CD14-positive monocyte (primary cell): ENCODE data around the gene MAN1C1. TPM values are rescaled to one million over a fixed set of nuclear protein-coding genes. Genes with fewer than 3 reads are reported as not detected.

Experiments
- DNase-seq, 3 donors: peaks; one replicate each; pipeline ENCODE4 v3.0.0-alpha.2; 2011 to 2022
- H2AFZ ChIP-seq: 2 replicates; pipeline ENCODE4 v1.6.0; 2012; ENCODE audit warnings: mild to moderate bottlenecking, low read depth, low read length, inconsistent platforms; ENCODE audit not compliant: insufficient read depth, poor library complexity, severe bottlenecking
- H3K27ac ChIP-seq, 2 donors: 1 replicate in 1 of 2; 2 replicates in 1 of 2; pipeline ENCODE4 v1.5.1; 2012 to 2013; ENCODE audit warnings: low read length in 2 of 2, control low read depth in 1 of 2, inconsistent platforms in 1 of 2, low read depth in 1 of 2, mild to moderate bottlenecking in 1 of 2
- H3K27me3 ChIP-seq, 2 donors: one replicate each; pipeline versions ENCODE4 v1.6.0 to v1.6.1; 2011 to 2013; ENCODE audit warnings: low read length in 2 of 2; ENCODE audit not compliant: control insufficient read depth in 2 of 2, insufficient read depth in 2 of 2
- H3K36me3 ChIP-seq, 2 donors: replicated peaks in 1 of 2; 1 replicate in 1 of 2; 2 replicates in 1 of 2; pipeline versions ENCODE4 v1.5.1 to v1.6.1; 2012 to 2013; ENCODE audit warnings: low read length in 2 of 2, control low read depth in 1 of 2, inconsistent platforms in 1 of 2, mild to moderate bottlenecking in 1 of 2; ENCODE audit not compliant: insufficient read depth in 2 of 2, control insufficient read depth in 1 of 2
- H3K4me1 ChIP-seq, 2 donors: 1 replicate in 1 of 2; 2 replicates in 1 of 2; pipeline versions ENCODE4 v1.5.1 to v1.6.1; 2012 to 2013; ENCODE audit warnings: low read length in 2 of 2, control low read depth in 1 of 2, inconsistent platforms in 1 of 2, mild to moderate bottlenecking in 1 of 2, moderate library complexity in 1 of 2; ENCODE audit not compliant: insufficient read depth in 2 of 2, control insufficient read depth in 1 of 2
- H3K4me2 ChIP-seq: replicated peaks from 2 replicates; pipeline ENCODE3; 2012; ENCODE audit warnings: low read length, moderate library complexity, mild to moderate bottlenecking; ENCODE audit not compliant: poor library complexity, severe bottlenecking; ENCODE audit errors: extremely low read depth
- H3K4me3 ChIP-seq, 3 experiments: fragments of 200-600 bp in 1 of 3; sonication (generic) in 1 of 3; replicated peaks in 1 of 3; 1 replicate in 2 of 3; 2 replicates in 1 of 3; pipeline ENCODE4 v1.5.1; 2011 to 2013; ENCODE audit warnings: low read length in 3 of 3, mild to moderate bottlenecking in 3 of 3, control low read depth in 2 of 3, low read depth in 2 of 3, inconsistent platforms in 1 of 3, moderate library complexity in 1 of 3
- H3K79me2 ChIP-seq: 2 replicates; pipeline ENCODE4 v1.6.0; 2012; ENCODE audit warnings: mild to moderate bottlenecking, control low read depth, inconsistent platforms, low read length, moderate library complexity; ENCODE audit not compliant: insufficient read depth
- H3K9ac ChIP-seq: 2 replicates; pipeline ENCODE4 v1.6.0; 2017; ENCODE audit warnings: low read length, mild to moderate bottlenecking; ENCODE audit not compliant: insufficient read depth, poor library complexity, severe bottlenecking
- H3K9me3 ChIP-seq, 2 donors: replicated peaks in 1 of 2; 1 replicate in 1 of 2; 2 replicates in 1 of 2; pipeline versions ENCODE4 v1.5.1 to v1.6.1; 2012 to 2013; ENCODE audit warnings: low read length in 2 of 2, control low read depth in 1 of 2; ENCODE audit not compliant: control insufficient read depth in 1 of 2, insufficient read depth in 1 of 2
- H4K20me1 ChIP-seq: 2 replicates; pipeline ENCODE4 v1.6.0; 2012; ENCODE audit warnings: mild to moderate bottlenecking, low read length, control low read depth, moderate library complexity; ENCODE audit not compliant: insufficient read depth
- H3K27ac Mint-ChIP-seq, 7 donors: one replicate each; pipeline ENCODE4 v1.8.0; 2020; ENCODE audit warnings: mild to moderate bottlenecking in 7 of 7, mixed read lengths in 7 of 7, moderate library complexity in 6 of 7, inconsistent platforms in 2 of 7
- H3K27me3 Mint-ChIP-seq, 3 donors: one replicate each; pipeline ENCODE4 v1.8.0; 2021 to 2022; ENCODE audit warnings: low read depth in 3 of 3, mild to moderate bottlenecking in 3 of 3, mixed read lengths in 3 of 3, moderate library complexity in 3 of 3, inconsistent platforms in 1 of 3
- H3K36me3 Mint-ChIP-seq, 2 donors: one replicate each; pipeline ENCODE4 v1.8.0; 2020; ENCODE audit warnings: mixed read lengths in 2 of 2, inconsistent platforms in 1 of 2, mild to moderate bottlenecking in 1 of 2
- H3K4me1 Mint-ChIP-seq: one replicate; pipeline ENCODE4 v1.8.0; 2020; ENCODE audit warnings: mild to moderate bottlenecking, mixed read lengths
- H3K4me3 Mint-ChIP-seq, 2 donors: one replicate each; pipeline ENCODE4 v1.8.0; 2020; ENCODE audit warnings: mild to moderate bottlenecking in 2 of 2, mixed read lengths in 2 of 2, moderate library complexity in 1 of 2
- H3K9me3 Mint-ChIP-seq, 7 donors: one replicate each; pipeline ENCODE4 v1.8.0; 2020 to 2022; ENCODE audit warnings: mixed read lengths in 7 of 7, mild to moderate bottlenecking in 6 of 7, moderate library complexity in 6 of 7, inconsistent platforms in 2 of 7
- WGBS: methylation state at CpG from one replicate; pipeline ENCODE4 v1.1.5; 2013; ENCODE audit warnings: missing lambda C conversion rate; ENCODE audit not compliant: insufficient coverage; 5-methylcytosine and 5-hydroxymethylcytosine counted together
- intact Hi-C, 2 donors: fragments of 100-400 bp; cut with micrococcal nuclease; formaldehyde crosslinking; loops; one replicate each; pipeline versions ENCODE4 v1.15.0 to v1.15.1; 2023
- polyA plus RNA-seq, 3 donors: library from polyadenylated mRNA; depleted of rRNA in 1 of 3; unstranded in 2 of 3; stranded (reverse) in 1 of 3; fragments of 300-500 nt in 2 of 3; fragments of >200 nt in 1 of 3; fragmentation: Illumina TruSeq in 2 of 3; gene quantifications; 1 replicate in 2 of 3; 2 replicates in 1 of 3; pipeline ENCODE4 v1.2.3, GENCODE V29; 2012 to 2021
- TF ChIP-seq, protein P1 (sequence below): fragments of 200-600 bp; IDR thresholded peaks from one replicate; pipeline ENCODE4 v1.8.0; 2022; ENCODE audit warnings: antibody characterized with exemption, mild to moderate bottlenecking

The MAN1C1 gene
- polyA plus RNA-seq, 3 donors, result 1.2 to 7.2 (median 1.7) TPM

- Histone ChIP-seq H3K4me3 (peak overlapping the region in 1 of 3 experiments; percentile 90), H3K79me2 (peaks cover 4% of the 10 kb centered on the region), H3K4me1 (peaks cover 39 to 54% of the 10 kb centered on the region in 2 donors), H4K20me1 (peaks cover 48% of the 10 kb centered on the region), H2AFZ (no peak overlapping the region), H3K4me2 (peak overlapping the region; percentile 99), H3K9me3 (no peaks in the 10 kb centered on the region), H3K27ac (no peak overlapping the region), H3K36me3 (no peaks in the 10 kb centered on the region), H3K27me3 (peaks cover 0 to 3% of the 10 kb centered on the region in 2 donors), H3K9ac (no peak overlapping the region)
- intact Hi-C loops, result loop anchor here (10.0 kb wide), 2 partner anchors 74 to 186 kb away; partner anchors contain the start of genes SELENON (in 2 of the 2) and LDLRAP1 (in 1 of the 2)
- Mint-ChIP-seq H3K9me3 (no peaks in the 10 kb centered on the region), H3K27ac (peak overlapping the region in 3 of 7 donors; percentile 1 to 59 (median 57)), H3K4me1 (peaks cover 54% of the 10 kb centered on the region), H3K36me3 (peaks cover 9 to 25% of the 10 kb centered on the region in 2 donors), H3K27me3 (peaks cover 5 to 26% (median 12%) of the 10 kb centered on the region in 3 donors), H3K4me3 (peak overlapping the region; percentile 50 to 57)
- TF ChIP-seq, protein P1, sequence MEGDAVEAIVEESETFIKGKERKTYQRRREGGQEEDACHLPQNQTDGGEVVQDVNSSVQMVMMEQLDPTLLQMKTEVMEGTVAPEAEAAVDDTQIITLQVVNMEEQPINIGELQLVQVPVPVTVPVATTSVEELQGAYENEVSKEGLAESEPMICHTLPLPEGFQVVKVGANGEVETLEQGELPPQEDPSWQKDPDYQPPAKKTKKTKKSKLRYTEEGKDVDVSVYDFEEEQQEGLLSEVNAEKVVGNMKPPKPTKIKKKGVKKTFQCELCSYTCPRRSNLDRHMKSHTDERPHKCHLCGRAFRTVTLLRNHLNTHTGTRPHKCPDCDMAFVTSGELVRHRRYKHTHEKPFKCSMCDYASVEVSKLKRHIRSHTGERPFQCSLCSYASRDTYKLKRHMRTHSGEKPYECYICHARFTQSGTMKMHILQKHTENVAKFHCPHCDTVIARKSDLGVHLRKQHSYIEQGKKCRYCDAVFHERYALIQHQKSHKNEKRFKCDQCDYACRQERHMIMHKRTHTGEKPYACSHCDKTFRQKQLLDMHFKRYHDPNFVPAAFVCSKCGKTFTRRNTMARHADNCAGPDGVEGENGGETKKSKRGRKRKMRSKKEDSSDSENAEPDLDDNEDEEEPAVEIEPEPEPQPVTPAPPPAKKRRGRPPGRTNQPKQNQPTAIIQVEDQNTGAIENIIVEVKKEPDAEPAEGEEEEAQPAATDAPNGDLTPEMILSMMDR, result peak; percentile 68
- DNase-seq, result peak in 1 of 3 donors; percentile 33
- WGBS, result 81% methylated on average over 7 of the region's 11 CpGs
Measured at GRCh38 chr1:25619101-25619890, 2.7 kb downstream of the MAN1C1 start.

- peaks cover 39 to 52% of the 10 kb centered on the region in 2 donors for H3K4me1 ChIP-seq
Measured at GRCh38 chr1:25620211-25620610, 3.6 kb downstream of the MAN1C1 start.

More at GRCh38 chr1:25620211-25620610, 3.6 kb downstream of the MAN1C1 start:
- intact Hi-C loops, result no loop called here
- H3K27ac ChIP-seq, result no peak overlapping the region
- H3K36me3 ChIP-seq, result no peaks in the 10 kb centered on the region
- peak overlapping the region in 1 of 2 donors; percentile 28 for H3K4me3 Mint-ChIP-seq
- no peak overlapping the region for H2AFZ ChIP-seq
- no peak overlapping the region for H3K4me2 ChIP-seq
- H3K79me2 ChIP-seq, result peaks cover 4% of the 10 kb centered on the region
- H3K9me3 Mint-ChIP-seq, result no peaks in the 10 kb centered on the region
- H3K27me3 ChIP-seq, result peaks cover 0 to 3% of the 10 kb centered on the region in 2 donors
- no peak overlapping the region for H3K4me3 ChIP-seq
- no peak overlapping the region for H3K9ac ChIP-seq
- H3K27me3 Mint-ChIP-seq, result peaks cover 5 to 23% (median 10%) of the 10 kb centered on the region in 3 donors
- no peaks in the 10 kb centered on the region for H3K9me3 ChIP-seq
- H3K4me1 Mint-ChIP-seq, result peaks cover 52% of the 10 kb centered on the region
- H3K27ac Mint-ChIP-seq, result no peak overlapping the region
- H4K20me1 ChIP-seq, result peaks cover 54% of the 10 kb centered on the region
- TF ChIP-seq, protein P1, result no peak
- WGBS, result no CpG with 5 or more reads among the region's 4 CpGs
- no peak for DNase-seq
- H3K36me3 Mint-ChIP-seq, result peaks cover 10 to 27% of the 10 kb centered on the region in 2 donors
